Activated CD4-positive, alpha-beta T cell treated with anti-CD3 and anti-CD28 coated beads, Interleukin-2, amount 10 ng/mL, durations not matched to agents 7 days and 5 days (primary cell): ENCODE results near the gene FBLIM1. TPM values are rescaled to one million over a fixed set of nuclear protein-coding genes. Genes with fewer than 3 reads are reported as not detected.
"Not testable (repeated sequence)": the region's sequence is repeated elsewhere in the genome, so short reads cannot be mapped to it uniquely, and the experiment has no call there.

Source experiments
- CTCF ChIA-PET: fragments of 350-600 bp; sonication (Branson Sonifier 250); formaldehyde crosslinking; loops from one replicate; lab custom pipeline; 2021; ENCODE audit warnings: antibody characterized with exemption; lab: Charles Lee
- POLR2A ChIA-PET: fragments of 350-600 bp; sonication (Branson Sonifier 250); formaldehyde crosslinking; loops from one replicate; lab custom pipeline; 2021; ENCODE audit warnings: antibody characterized with exemption; lab: Charles Lee
- DNase-seq: peaks from one replicate; pipeline ENCODE4 v3.0.0-alpha.2; 2020
- H3K27ac Mint-ChIP-seq: one replicate; pipeline ENCODE4 v1.8.0; 2021; ENCODE audit warnings: mild to moderate bottlenecking, moderate library complexity, mixed read lengths
- H3K27me3 Mint-ChIP-seq: one replicate; pipeline ENCODE4 v1.8.0; 2021; ENCODE audit warnings: mixed read lengths
- H3K36me3 Mint-ChIP-seq: one replicate; pipeline ENCODE4 v1.8.0; 2021; ENCODE audit warnings: low read depth, mixed read lengths
- H3K4me1 Mint-ChIP-seq: one replicate; pipeline ENCODE4 v1.8.0; 2021; ENCODE audit warnings: mixed read lengths
- H3K4me3 Mint-ChIP-seq: one replicate; pipeline ENCODE4 v1.8.0; 2021; ENCODE audit warnings: mild to moderate bottlenecking, moderate library complexity, mixed read lengths
- H3K9me3 Mint-ChIP-seq: one replicate; pipeline ENCODE4 v1.8.0; 2021; ENCODE audit warnings: mixed read lengths
- total RNA-seq, 2 experiments: library from RNA; stranded (reverse); gene quantifications; one replicate each; pipeline ENCODE4 v1.2.3, GENCODE V29; 2021

FBLIM1 gene
- total RNA-seq, 2 experiments from 2014 or later, result 0.12 TPM; not detected in 1

GRCh38 chr1:15797614-15798390, 39.2 kb downstream of the FBLIM1 start:
- DNase-seq, result no peak
- Mint-ChIP-seq H3K4me3 (no peak overlapping the region), H3K9me3 (no peaks in the 10 kb centered on the region), H3K4me1 (no peaks in the 10 kb centered on the region), H3K27me3 (peaks cover 3% of the 10 kb centered on the region), H3K36me3 (no peaks in the 10 kb centered on the region), H3K27ac (no peak overlapping the region)
- CTCF ChIA-PET, result no interaction called here
- POLR2A ChIA-PET, result no interaction called here

- Mint-ChIP-seq H3K4me1 (no peaks in the 10 kb centered on the region), H3K27me3 (peaks cover 3% of the 10 kb centered on the region), H3K9me3 (no peaks in the 10 kb centered on the region), H3K4me3 (no peak overlapping the region), H3K36me3 (no peaks in the 10 kb centered on the region), H3K27ac (no peak overlapping the region)
- ChIA-PET POLR2A (no interaction called here), CTCF (interaction anchor here (1.1 to 1.5 kb wide), 3 partner anchors 8 to 23 kb away, joined by 3 read pairs; no protein-coding TSS in a partner anchor)
- DNase-seq, result no peak
Measured at GRCh38 chr1:15799004-15799867, 40.6 kb downstream of the FBLIM1 start.

- H3K27ac Mint-ChIP-seq, result no peak overlapping the region
- POLR2A ChIA-PET, result no interaction called here
- no peaks in the 10 kb centered on the region for H3K4me1 Mint-ChIP-seq
- H3K4me3 Mint-ChIP-seq, result no peak overlapping the region
- no peaks in the 10 kb centered on the region for H3K36me3 Mint-ChIP-seq
- DNase-seq, result no peak
- H3K9me3 Mint-ChIP-seq, result no peaks in the 10 kb centered on the region
- peaks cover 3% of the 10 kb centered on the region for H3K27me3 Mint-ChIP-seq
- CTCF ChIA-PET, result interaction anchor here (1.5 kb wide), 1 partner anchor 15 kb away, joined by 3 read pairs; no protein-coding TSS in a partner anchor
Measured at GRCh38 chr1:15799928-15800835, 41.6 kb downstream of the FBLIM1 start.

GRCh38 chr1:15802234-15802965, 43.8 kb downstream of the FBLIM1 start:
- Mint-ChIP-seq H3K9me3 (no peaks in the 10 kb centered on the region), H3K27me3 (peaks cover 3% of the 10 kb centered on the region), H3K4me3 (no peak overlapping the region), H3K27ac (no peak overlapping the region), H3K4me1 (no peaks in the 10 kb centered on the region), H3K36me3 (no peaks in the 10 kb centered on the region)
- DNase-seq, result no peak
- CTCF ChIA-PET, result interaction anchor here (0.6 to 1.2 kb wide), 3 partner anchors 11 to 157 kb away, joined by 3 to 5 read pairs (median 3); no protein-coding TSS in a partner anchor
- POLR2A ChIA-PET, result no interaction called here

GRCh38 chr1:15803380-15803779, 44.8 kb downstream of the FBLIM1 start:
- POLR2A ChIA-PET, result no interaction called here
- Mint-ChIP-seq H3K27ac (no peak overlapping the region), H3K4me1 (no peaks in the 10 kb centered on the region), H3K27me3 (peaks cover 3% of the 10 kb centered on the region), H3K4me3 (no peak overlapping the region), H3K9me3 (no peaks in the 10 kb centered on the region), H3K36me3 (no peaks in the 10 kb centered on the region)
- CTCF ChIA-PET, result interaction anchor here (0.7 kb wide), 1 partner anchor 12 kb away, joined by 3 read pairs; no protein-coding TSS in a partner anchor
- DNase-seq, result peak; percentile 17

- Mint-ChIP-seq H3K4me3 (no peak overlapping the region), H3K27me3 (peaks cover 3% of the 10 kb centered on the region), H3K36me3 (no peaks in the 10 kb centered on the region), H3K9me3 (no peaks in the 10 kb centered on the region), H3K4me1 (no peaks in the 10 kb centered on the region), H3K27ac (no peak overlapping the region)
- POLR2A ChIA-PET, result no interaction called here
- CTCF ChIA-PET, result no interaction called here
- no peak for DNase-seq
Measured at GRCh38 chr1:15804060-15804459, 45.5 kb downstream of the FBLIM1 start.

GRCh38 chr1:15807121-15807520, 48.5 kb downstream of the FBLIM1 start:
- Mint-ChIP-seq H3K27me3 (peaks cover under 1% of the 10 kb centered on the region), H3K9me3 (no peaks in the 10 kb centered on the region), H3K4me3 (no peak overlapping the region), H3K27ac (no peak overlapping the region), H3K4me1 (no peaks in the 10 kb centered on the region), H3K36me3 (no peaks in the 10 kb centered on the region)
- no peak for DNase-seq
- ChIA-PET POLR2A (no interaction called here), CTCF (interaction anchor here (1.2 kb wide), 1 partner anchor 15 kb away, joined by 3 read pairs; no protein-coding TSS in a partner anchor)

GRCh38 chr1:15807549-15807948, 49.0 kb downstream of the FBLIM1 start, which contains the start of gene UQCRHL:
UQCRHL (minus strand) TSS chr1:15807649; CDS start chr1:15807649, 0 bp downstream.
- H3K9me3 Mint-ChIP-seq, H3K27me3 Mint-ChIP-seq, H3K27ac Mint-ChIP-seq, H3K36me3 Mint-ChIP-seq, DNase-seq, H3K4me1 Mint-ChIP-seq, POLR2A ChIA-PET, H3K4me3 Mint-ChIP-seq: not testable (repeated sequence)
- CTCF ChIA-PET, result interaction anchor here (1.2 kb wide), 1 partner anchor 16 kb away, joined by 3 read pairs; no protein-coding TSS in a partner anchor

- Mint-ChIP-seq H3K27ac (no peak overlapping the region), H3K9me3 (no peaks in the 10 kb centered on the region), H3K27me3 (no peaks in the 10 kb centered on the region), H3K4me3 (no peak overlapping the region), H3K36me3 (no peaks in the 10 kb centered on the region), H3K4me1 (no peaks in the 10 kb centered on the region)
- POLR2A ChIA-PET, result interaction anchor here (0.6 kb wide), 1 partner anchor 39 kb away, joined by 3 read pairs; the partner anchor contains the start of gene SPEN
- no peak for DNase-seq
- CTCF ChIA-PET, result interaction anchor here (0.5 to 1.3 kb wide), 2 partner anchors 24 to 518 kb away, joined by 3 to 4 read pairs; no protein-coding TSS in a partner anchor
Measured at GRCh38 chr1:15808955-15809354, 50.4 kb downstream of the FBLIM1 start.

GRCh38 chr1:15810073-15810472, 51.5 kb downstream of the FBLIM1 start:
- CTCF ChIA-PET, result interaction anchor here (1.1 to 1.4 kb wide), 3 partner anchors 14 to 23 kb away, joined by 3 to 4 read pairs (median 3); no protein-coding TSS in a partner anchor
- POLR2A ChIA-PET, result no interaction called here
- no peak overlapping the region for H3K4me3 Mint-ChIP-seq
- H3K4me1 Mint-ChIP-seq, result no peaks in the 10 kb centered on the region
- DNase-seq, result no peak
- no peak overlapping the region for H3K27ac Mint-ChIP-seq
- H3K9me3 Mint-ChIP-seq, result no peaks in the 10 kb centered on the region
- H3K36me3 Mint-ChIP-seq, result no peaks in the 10 kb centered on the region
- H3K27me3 Mint-ChIP-seq, result no peaks in the 10 kb centered on the region

GRCh38 chr1:15816674-15817073, 58.1 kb downstream of the FBLIM1 start:
- Mint-ChIP-seq H3K27me3 (no peaks in the 10 kb centered on the region), H3K4me1 (peaks cover 12% of the 10 kb centered on the region), H3K36me3 (no peaks in the 10 kb centered on the region), H3K9me3 (no peaks in the 10 kb centered on the region), H3K4me3 (no peak overlapping the region), H3K27ac (no peak overlapping the region)
- POLR2A ChIA-PET, result no interaction called here
- CTCF ChIA-PET, result interaction anchor here (1.2 kb wide), 1 partner anchor 159 kb away, joined by 3 read pairs; the partner anchor contains the start of gene ZBTB17
- no peak for DNase-seq
